Left ventricle myocardium inferior (tissue), 1 donor: ENCODE measurements around the gene RAD51B. TPM values are rescaled to one million over a fixed set of nuclear protein-coding genes. Genes with fewer than 3 reads are reported as not detected.
"Not testable (repeated sequence)": the region's sequence is repeated elsewhere in the genome, so short reads cannot be mapped to it uniquely, and the experiment has no call there.

Source experiments
- DNase-seq: peaks from one replicate; pipeline ENCODE4 v3.0.0-alpha.2; 2020
- H3K27ac ChIP-seq: fragments of 200-600 bp; replicated peaks from 2 replicates; pipeline ENCODE4 v1.8.0; 2021
- H3K27me3 ChIP-seq: fragments of 200-600 bp; 2 replicates; pipeline ENCODE4 v1.8.0; 2021; ENCODE audit warnings: low read depth
- H3K36me3 ChIP-seq: fragments of 200-600 bp; 2 replicates; pipeline ENCODE4 v1.8.0; 2021
- H3K4me1 ChIP-seq: fragments of 200-600 bp; 2 replicates; pipeline ENCODE4 v1.8.0; 2021
- H3K4me3 ChIP-seq: fragments of 200-600 bp; 2 replicates; pipeline ENCODE4 v1.8.0; 2021; ENCODE audit warnings: mild to moderate bottlenecking, moderate library complexity
- H3K9me3 ChIP-seq: fragments of 200-600 bp; replicated peaks from 2 replicates; pipeline ENCODE4 v1.8.0; 2021
- intact Hi-C: fragments of 100-400 bp; cut with micrococcal nuclease; formaldehyde crosslinking; loops from one replicate; pipeline ENCODE4 v1.11.0; 2022
- total RNA-seq: library from RNA; stranded (reverse); fragmentation: NEBNext Ultra II Directional; extraction: Animal tissue kit (Norgen Biotek cat#: 25700); gene quantifications from one replicate; pipeline ENCODE4 v1.2.1, GENCODE V29; 2021
- TF ChIP-seq, protein P1 (sequence below): fragments of 200-600 bp; IDR thresholded peaks from 2 replicates; pipeline ENCODE4 v1.8.0; 2021; ENCODE audit warnings: antibody characterized with exemption, mild to moderate bottlenecking, borderline replicate concordance
- donor health status: DM: no; HTN: yes; CAD: no; lungs with severe emphysema.

RAD51B gene
- total RNA-seq, 1 donor from 2014 or later, result 2.4 TPM

DNA sequence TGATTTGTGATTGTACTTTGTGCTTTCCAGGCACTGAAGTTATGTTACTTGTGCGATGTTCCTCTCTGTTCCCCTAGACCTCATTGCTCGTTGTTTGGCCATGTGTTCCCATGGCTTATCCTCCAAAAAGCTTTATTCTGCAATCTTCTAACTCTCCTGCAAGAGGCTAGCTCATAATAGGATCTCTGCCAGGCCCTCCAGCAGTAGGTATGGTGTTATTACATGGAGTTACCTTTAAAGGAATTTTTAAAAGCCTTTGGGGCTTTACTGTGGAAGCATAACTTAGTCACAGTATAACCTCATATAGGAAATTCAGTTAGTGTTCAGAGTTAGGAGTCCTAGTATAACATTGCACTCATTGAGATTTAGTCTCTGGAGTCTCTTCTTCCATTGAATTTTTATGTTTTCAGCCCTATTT is 292.3 kb downstream of the RAD51B start:
- Histone ChIP-seq H3K4me3 (no peak overlapping the region), H3K4me1 (peaks cover 17% of the 10 kb centered on the region), H3K27me3 (peaks cover 10% of the 10 kb centered on the region), H3K27ac (no peak overlapping the region), H3K9me3 (no peaks in the 10 kb centered on the region), H3K36me3 (no peaks in the 10 kb centered on the region)
- TF ChIP-seq, protein P1, sequence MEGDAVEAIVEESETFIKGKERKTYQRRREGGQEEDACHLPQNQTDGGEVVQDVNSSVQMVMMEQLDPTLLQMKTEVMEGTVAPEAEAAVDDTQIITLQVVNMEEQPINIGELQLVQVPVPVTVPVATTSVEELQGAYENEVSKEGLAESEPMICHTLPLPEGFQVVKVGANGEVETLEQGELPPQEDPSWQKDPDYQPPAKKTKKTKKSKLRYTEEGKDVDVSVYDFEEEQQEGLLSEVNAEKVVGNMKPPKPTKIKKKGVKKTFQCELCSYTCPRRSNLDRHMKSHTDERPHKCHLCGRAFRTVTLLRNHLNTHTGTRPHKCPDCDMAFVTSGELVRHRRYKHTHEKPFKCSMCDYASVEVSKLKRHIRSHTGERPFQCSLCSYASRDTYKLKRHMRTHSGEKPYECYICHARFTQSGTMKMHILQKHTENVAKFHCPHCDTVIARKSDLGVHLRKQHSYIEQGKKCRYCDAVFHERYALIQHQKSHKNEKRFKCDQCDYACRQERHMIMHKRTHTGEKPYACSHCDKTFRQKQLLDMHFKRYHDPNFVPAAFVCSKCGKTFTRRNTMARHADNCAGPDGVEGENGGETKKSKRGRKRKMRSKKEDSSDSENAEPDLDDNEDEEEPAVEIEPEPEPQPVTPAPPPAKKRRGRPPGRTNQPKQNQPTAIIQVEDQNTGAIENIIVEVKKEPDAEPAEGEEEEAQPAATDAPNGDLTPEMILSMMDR, result no peak
- DNase-seq, result no peak
- intact Hi-C loops, result no loop called here

- Histone ChIP-seq H3K27ac (no peak overlapping the region), H3K4me3 (no peak overlapping the region), H3K36me3 (no peaks in the 10 kb centered on the region), H3K27me3 (peaks cover 15% of the 10 kb centered on the region), H3K4me1 (peaks cover 17% of the 10 kb centered on the region), H3K9me3 (no peaks in the 10 kb centered on the region)
- intact Hi-C loops, result no loop called here
- TF ChIP-seq, protein P1, result no peak
- DNase-seq, result no peak
These were observed 292.9 kb downstream of the RAD51B start for GRCh38 chr14:68112442-68112841.

DNA sequence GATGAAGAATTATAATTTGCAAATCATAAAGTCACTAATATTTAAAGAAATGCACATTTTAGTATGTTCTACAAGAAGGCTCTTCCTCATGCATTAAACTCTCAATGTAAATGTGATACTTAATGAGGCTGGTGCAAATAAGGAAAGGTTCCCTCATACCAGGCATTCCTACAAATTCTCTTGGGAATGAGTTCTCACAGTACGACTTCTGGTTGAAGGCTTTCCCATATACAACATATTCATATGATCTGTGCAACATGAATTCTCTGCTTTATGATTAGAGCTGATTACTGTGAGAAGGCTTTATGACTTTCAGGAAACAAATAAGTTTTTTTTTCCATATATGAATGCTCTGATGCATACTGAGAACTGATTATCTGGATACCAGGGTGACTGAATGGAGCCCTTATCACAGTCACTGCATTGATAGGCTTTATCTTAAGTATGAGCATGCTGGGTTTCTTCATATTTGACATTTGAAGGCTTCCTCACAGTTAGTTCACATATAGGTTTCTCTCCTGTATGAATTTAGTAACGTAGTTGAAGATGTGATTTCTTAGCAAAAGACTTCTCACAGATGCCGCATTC is 293.9 kb downstream of the RAD51B start:
- Histone ChIP-seq H3K36me3 (no peaks in the 10 kb centered on the region), H3K4me3 (no peak overlapping the region), H3K27me3 (peaks cover 17% of the 10 kb centered on the region), H3K9me3 (no peaks in the 10 kb centered on the region), H3K4me1 (peaks cover 17% of the 10 kb centered on the region), H3K27ac (no peak overlapping the region)
- TF ChIP-seq, protein P1, result no peak
- intact Hi-C loops, result no loop called here
- no peak for DNase-seq

GRCh38 chr14:68115952-68116351 is 296.4 kb downstream of the RAD51B start:
- peaks cover 16% of the 10 kb centered on the region for H3K27me3 ChIP-seq
- H3K27ac ChIP-seq, DNase-seq, H3K9me3 ChIP-seq, H3K36me3 ChIP-seq, intact Hi-C loops, H3K4me3 ChIP-seq: not testable (repeated sequence)
- peaks cover 15% of the 10 kb centered on the region for H3K4me1 ChIP-seq

GRCh38 chr14:68122651-68123050 is 303.1 kb downstream of the RAD51B start:
- no peak for DNase-seq
- no peaks in the 10 kb centered on the region for H3K27me3 ChIP-seq
- H3K9me3 ChIP-seq, result peaks cover 15% of the 10 kb centered on the region
- H3K4me3 ChIP-seq, result no peak overlapping the region
- H3K36me3 ChIP-seq, result no peaks in the 10 kb centered on the region
- TF ChIP-seq, protein P1, result no peak
- H3K4me1 ChIP-seq, result peaks cover 16% of the 10 kb centered on the region
- no peak overlapping the region for H3K27ac ChIP-seq
- intact Hi-C loops, result no loop called here

- TF ChIP-seq, protein P1, result no peak
- no peaks in the 10 kb centered on the region for H3K36me3 ChIP-seq
- intact Hi-C loops, result no loop called here
- peaks cover 16% of the 10 kb centered on the region for H3K4me1 ChIP-seq
- no peak overlapping the region for H3K27ac ChIP-seq
- no peak overlapping the region for H3K4me3 ChIP-seq
- H3K27me3 ChIP-seq, result no peaks in the 10 kb centered on the region
- DNase-seq, result no peak
- H3K9me3 ChIP-seq, result peaks cover 15% of the 10 kb centered on the region
These were observed 304.5 kb downstream of the RAD51B start for GRCh38 chr14:68124050-68124449.
